GM18526 (cell line): ENCODE data around the gene TTC23L.

Experiments
- POLR2A ChIP-seq: IDR thresholded peaks from 3 replicates; pipeline ENCODE4 v1.6.1; 2011; ENCODE audit not compliant: insufficient read length; ENCODE audit errors: extremely low read depth

Gene TTC23L

GRCh38 chr5:34854459-34855174 is 15.7 kb downstream of the TTC23L start:
- TF ChIP-seq POLR2A: no peak

GRCh38 chr5:34857161-34857560 is 18.2 kb downstream of the TTC23L start:
- no peak for TF ChIP-seq POLR2A

GRCh38 chr5:34857894-34858293 is 18.9 kb downstream of the TTC23L start:
- TF ChIP-seq POLR2A: no peak

- TF ChIP-seq POLR2A: no peak
Measured at GRCh38 chr5:34858790-34859189, 19.8 kb downstream of the TTC23L start.

GRCh38 chr5:34859253-34859652 is 20.3 kb downstream of the TTC23L start:
- no peak for TF ChIP-seq POLR2A

GRCh38 chr5:34863946-34864345 is 25.0 kb downstream of the TTC23L start:
- no peak for TF ChIP-seq POLR2A

GRCh38 chr5:34865091-34865490 is 26.1 kb downstream of the TTC23L start:
- no peak for TF ChIP-seq POLR2A

GRCh38 chr5:34866989-34867471 is 28.1 kb downstream of the TTC23L start:
- no peak for TF ChIP-seq POLR2A

- no peak for TF ChIP-seq POLR2A
Measured at GRCh38 chr5:34867660-34868059, 28.7 kb downstream of the TTC23L start.

- TF ChIP-seq POLR2A: no peak
Measured at GRCh38 chr5:34868791-34869190, 29.8 kb downstream of the TTC23L start.

GRCh38 chr5:34869256-34869655 is 30.3 kb downstream of the TTC23L start:
- no peak for TF ChIP-seq POLR2A

- no peak for TF ChIP-seq POLR2A
Measured at GRCh38 chr5:34870382-34870781, 31.4 kb downstream of the TTC23L start.

GRCh38 chr5:34876275-34876674 is 37.3 kb downstream of the TTC23L start:
- no peak for TF ChIP-seq POLR2A

- TF ChIP-seq POLR2A: no peak
Measured at GRCh38 chr5:34881246-34881645, 42.3 kb downstream of the TTC23L start.

GRCh38 chr5:34886392-34887119 is 47.6 kb downstream of the TTC23L start:
- no peak for TF ChIP-seq POLR2A

- TF ChIP-seq POLR2A: no peak
Measured at GRCh38 chr5:34889394-34889793, 50.4 kb downstream of the TTC23L start.
